ENCODE data around the gene KAZN.
"Not testable (repeated sequence)": the region's sequence is repeated elsewhere in the genome, so short reads cannot be mapped to it uniquely, and the experiment has no call there.

Gene KAZN

DNA sequence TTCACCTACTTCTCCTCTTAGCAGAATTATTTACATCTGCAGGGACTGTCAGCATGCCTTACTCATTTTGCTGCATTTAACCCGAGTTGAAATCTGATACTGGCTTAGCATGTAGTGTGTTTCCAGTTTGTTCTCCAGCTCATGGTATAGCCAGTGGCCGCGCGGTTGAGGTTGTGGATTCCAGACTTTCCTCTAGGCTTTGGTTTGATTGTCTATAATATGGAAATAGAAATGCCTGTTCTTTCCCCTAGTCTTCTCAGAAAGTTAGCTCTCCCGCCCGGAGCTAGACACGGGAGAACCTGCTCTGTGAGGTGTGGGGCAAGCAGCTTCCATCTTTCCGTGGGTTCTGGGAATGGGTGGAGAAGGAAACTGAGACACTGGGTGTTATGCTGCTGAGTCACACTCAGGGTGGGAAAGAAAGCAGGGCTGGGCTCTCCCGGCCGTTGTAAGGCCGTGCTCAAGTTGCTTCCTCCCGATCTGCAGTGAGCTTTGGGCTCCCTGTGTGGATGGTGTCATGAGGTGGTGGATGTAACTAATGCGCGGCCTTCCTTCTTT, 348.3 kb downstream of the KAZN start:
- DNase-seq: no peak

DNA sequence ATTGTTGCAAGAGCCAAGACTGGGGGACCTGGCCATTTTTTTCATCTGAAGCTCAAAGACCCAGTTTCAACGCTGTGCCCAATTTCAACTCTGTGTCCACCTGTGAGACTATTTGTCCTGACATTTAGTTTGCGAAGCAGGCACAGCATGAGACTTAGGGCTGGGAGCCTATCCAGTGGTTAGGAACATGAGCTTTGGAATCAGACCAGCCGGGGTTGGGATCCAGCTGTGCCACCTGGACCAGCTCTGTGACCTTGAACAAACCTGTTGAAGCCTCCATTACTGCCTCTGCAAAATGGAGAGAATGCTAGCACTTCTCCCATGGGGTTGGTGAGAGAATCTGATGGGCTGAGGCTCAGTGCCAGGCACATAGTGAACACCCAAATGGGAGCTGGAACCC, 348.9 kb downstream of the KAZN start:
- no peak for DNase-seq

DNA sequence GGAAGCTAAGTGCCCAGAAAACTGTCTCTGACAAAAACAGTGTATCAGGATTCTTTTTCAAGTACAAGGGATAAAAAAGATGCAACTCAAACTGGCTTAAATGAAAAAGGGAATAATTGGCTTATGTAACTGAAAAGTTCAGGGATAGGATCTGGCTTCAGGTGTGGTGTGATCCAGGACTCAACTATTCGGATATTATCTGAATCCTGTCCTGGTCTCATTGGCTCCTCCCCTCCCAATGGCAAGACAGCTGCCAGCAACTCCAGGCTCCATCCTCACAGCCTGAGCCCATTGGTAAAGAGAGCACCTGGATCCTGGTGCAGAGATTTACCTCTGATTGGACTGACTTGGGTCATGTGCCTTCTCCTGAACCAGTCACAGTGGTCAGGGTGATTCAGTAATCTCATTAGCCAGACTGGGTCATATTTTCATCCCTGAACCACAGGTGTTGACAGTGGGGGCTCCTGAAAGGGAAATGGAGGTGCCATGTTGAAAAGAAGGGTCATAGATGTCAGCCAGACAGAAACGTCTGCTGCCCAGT, 349.7 kb downstream of the KAZN start:
- no peak for DNase-seq

GRCh38 chr1:14949270-14949835, 350.9 kb downstream of the KAZN start:
- no peak for DNase-seq

DNA sequence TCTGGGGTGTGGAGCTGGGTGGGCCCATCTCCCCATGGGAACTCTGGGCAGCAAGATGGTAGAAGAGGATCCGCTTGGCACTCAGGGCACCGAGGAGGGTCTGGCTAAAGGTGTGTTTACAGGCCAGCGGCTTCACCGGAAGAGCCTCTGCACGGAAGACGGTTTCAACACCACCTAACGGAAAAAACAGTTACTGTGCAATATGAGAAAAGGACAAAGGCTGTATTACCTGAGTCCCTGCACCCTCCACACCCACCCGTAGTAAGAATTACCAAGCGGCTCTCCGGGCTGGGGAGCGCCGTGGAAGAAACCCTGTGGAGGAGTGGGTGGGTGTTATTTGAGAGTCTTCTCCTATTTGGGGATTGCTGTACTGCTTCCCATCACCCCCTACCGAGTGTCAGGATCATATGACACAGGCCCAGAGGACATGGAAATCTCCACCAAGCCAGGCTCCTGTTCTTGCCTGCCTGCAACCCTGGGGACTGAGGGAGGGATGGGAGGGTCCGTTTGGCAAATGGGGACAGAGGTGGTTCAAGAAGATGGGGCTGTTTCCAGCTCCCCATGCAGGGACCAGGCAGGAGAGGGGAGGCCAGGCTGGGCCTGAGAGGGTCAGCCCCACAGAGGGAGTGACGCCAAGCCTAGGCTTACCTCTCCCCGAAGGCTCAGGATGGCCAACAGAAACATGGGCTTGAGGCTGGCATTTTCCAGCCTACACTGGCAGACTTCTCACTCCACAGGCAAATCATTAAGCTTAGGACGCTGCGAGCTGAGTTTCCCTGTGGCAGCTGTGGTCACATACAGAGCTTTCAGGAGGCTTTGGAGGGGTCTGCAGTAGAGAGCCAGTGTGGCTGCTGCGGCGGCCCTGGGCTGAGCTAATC, 351.6 kb downstream of the KAZN start:
- no peak for DNase-seq

GRCh38 chr1:14951766-14952165, 353.3 kb downstream of the KAZN start:
- no peak for DNase-seq

DNA sequence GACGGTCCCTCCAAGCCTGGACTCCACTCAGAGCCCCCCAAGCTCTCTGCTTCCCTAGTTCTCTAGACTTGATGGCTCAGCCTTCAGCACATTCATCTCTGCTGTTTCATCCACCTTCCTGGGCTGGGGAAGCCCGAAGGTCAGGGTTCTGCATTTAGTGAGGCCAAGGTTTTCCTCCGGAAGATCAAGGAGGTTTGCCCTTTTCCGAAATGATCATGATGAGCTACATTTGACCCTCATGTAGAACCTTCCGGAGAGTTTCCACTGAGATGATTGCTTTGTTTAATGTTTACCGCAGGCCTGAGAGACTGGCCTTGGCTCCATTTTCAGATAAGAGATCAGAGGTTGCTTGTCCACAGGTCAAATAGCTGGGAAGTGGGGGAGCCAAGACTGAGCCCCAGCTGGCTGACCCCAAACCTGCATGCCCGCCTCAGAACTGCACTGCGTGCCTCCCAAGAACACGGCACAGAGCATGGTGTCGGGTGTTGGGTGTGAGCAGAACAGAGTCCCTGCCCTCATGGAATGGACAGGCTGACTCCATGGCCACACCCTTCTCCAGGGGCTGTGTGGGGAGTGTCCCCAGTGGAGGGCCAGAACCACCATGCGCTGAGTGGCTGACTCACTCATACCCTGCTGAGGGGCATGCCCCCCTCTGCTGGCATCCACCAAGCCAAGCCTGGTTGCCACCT, 354.3 kb downstream of the KAZN start:
- no peak for DNase-seq

DNA sequence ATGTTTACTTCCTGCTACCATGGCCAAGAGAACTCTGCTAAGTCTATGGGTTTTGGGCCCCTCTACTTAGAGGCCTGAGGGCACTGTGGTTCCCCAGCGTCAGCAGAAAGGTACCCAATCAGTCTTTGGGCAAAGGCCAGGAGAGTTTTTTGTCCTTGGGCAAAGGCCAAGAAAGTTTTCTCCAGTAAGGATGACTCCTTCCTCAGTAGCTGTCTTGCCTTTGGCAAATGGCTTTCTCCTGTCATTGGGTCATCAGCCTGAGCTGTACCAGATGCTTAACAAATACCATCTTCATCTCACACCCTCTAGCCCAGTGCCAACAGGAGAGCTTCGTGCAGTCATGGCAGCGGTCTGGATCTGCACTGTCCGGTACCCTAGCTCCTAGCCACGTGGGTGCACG, 355.7 kb downstream of the KAZN start:
- DNase-seq: no peak

DNA sequence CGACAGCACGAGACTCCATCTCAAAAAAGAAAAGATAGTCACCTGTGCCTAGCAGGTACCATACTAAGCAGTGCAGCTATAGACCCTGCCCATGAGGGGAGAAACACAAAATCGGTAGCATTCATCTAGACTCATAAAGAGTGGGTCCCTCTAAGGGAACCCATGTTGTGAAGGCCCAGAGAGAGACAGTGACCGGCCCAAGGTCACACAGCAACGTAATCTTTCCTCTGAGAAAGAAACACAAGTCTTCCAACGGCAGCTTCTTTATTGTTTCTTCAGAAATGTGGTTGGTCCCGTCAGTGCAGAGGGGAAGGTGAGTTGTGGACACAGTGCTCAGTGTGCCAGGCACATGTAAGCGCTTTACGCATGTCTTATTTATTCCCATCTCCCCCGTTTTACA, 356.4 kb downstream of the KAZN start:
- no peak for DNase-seq

DNA sequence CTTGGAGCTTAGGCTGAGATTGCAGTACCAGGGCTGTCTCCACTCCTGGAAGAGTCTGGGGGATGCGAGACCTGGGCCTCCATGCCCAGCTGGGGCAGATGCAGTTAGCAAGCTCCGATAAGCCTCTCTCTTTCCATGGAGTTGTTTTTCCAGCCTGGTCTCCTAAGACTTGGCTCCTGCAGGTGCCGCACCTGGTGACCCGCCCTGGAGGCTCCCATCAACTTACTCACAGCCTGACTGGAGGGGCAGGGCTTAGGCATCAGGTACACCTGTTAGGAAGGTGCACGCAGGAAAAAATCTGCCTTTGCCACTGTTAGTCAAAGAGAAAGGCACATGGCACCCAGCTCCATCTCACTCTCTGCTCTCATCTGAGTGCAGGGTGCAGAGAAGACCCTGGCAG, 356.9 kb downstream of the KAZN start:
- DNase-seq: no peak

DNA sequence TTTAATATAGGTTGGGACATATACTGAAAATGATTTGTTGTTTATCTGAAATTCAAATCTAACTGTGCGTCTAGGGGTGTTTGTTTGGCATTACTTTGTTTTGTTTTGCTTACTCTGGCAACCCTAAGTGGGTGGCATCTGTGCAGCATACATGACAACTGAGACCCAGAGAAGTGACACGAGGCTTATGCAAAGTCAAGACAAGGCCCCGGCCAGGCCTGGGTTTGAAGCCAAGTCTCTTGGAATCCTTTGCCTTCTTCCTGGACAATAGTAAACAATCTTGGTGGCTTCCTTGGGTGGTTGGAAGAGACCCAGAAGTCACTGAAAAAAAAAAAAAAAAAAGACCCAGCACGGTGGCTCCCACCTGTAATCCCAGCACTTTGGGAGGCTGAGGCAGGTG, 357.5 kb downstream of the KAZN start:
- DNase-seq: no peak

GRCh38 chr1:14956579-14957195, 358.2 kb downstream of the KAZN start:
- no peak for DNase-seq

GRCh38 chr1:14957375-14958098, 359.1 kb downstream of the KAZN start:
- DNase-seq: no peak

DNA sequence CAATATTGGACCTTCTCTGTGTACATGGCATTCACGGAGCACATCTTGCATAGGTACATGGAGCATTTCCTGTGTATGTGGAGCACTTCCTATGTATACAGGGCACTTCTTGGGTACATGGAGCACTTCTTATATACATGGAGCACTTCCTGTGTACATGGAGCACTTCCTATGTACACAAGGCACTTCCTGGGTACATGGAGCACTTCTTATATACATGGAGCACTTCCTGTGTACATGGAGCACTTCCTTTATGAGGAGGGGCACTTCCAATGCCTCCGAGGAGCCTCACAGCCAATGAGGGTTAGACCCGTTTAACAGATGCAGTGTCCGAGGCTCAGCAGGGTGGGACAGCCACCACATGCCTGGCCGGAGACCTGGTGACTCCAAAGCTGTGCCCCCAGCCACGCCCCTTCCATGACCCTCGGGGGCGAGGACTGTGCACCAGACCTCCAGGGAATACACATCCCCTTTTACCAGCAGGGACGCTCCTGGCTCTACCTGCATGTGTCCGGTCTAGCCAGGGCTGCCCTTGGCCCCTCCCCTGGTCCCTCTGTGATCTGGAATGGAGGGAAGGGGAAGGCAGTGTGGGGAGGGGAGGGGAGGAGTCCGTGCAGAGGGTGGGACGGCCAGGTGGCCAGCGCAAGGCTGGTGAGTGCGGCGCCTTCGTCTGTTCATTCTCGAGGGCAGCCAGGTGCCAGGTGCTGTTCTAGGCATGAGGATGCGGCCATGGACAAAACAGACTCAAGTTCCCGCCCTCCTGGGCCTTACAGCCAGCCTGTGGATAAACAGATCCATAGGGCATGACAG, 360.0 kb downstream of the KAZN start:
- DNase-seq: no peak

GRCh38 chr1:14959059-14959694, 360.7 kb downstream of the KAZN start:
- DNase-seq: no peak

GRCh38 chr1:14961661-14962267, 363.3 kb downstream of the KAZN start:
- DNase-seq: no peak

- DNase-seq: no peak
Measured at GRCh38 chr1:14962407-14962806, 363.9 kb downstream of the KAZN start.

GRCh38 chr1:14963791-14964710, 365.6 kb downstream of the KAZN start:
- not testable (repeated sequence) for DNase-seq

GRCh38 chr1:14964711-14965055, 366.2 kb downstream of the KAZN start:
- no peak for DNase-seq
